HG03432 (cell line): ENCODE data around the gene TSPAN4.

Experiments
- ATAC-seq: cut with Tn5 transposase; IDR thresholded peaks from one replicate; pipeline ENCODE4 v1.9.1; 2021; ENCODE audit warnings: mild to moderate bottlenecking, moderate library complexity; ENCODE audit not compliant: unreplicated experiment

TSPAN4 gene

GRCh38 chr11:848380-848931 is 5.8 kb downstream of the TSPAN4 start:
- no peak for ATAC-seq

GRCh38 chr11:849104-849824 is 6.6 kb downstream of the TSPAN4 start:
- no peak for ATAC-seq

- ATAC-seq, result no peak
These were observed 7.5 kb downstream of the TSPAN4 start for GRCh38 chr11:849951-850774.

- no peak for ATAC-seq
These were observed 8.4 kb downstream of the TSPAN4 start for GRCh38 chr11:850775-851763.

DNA sequence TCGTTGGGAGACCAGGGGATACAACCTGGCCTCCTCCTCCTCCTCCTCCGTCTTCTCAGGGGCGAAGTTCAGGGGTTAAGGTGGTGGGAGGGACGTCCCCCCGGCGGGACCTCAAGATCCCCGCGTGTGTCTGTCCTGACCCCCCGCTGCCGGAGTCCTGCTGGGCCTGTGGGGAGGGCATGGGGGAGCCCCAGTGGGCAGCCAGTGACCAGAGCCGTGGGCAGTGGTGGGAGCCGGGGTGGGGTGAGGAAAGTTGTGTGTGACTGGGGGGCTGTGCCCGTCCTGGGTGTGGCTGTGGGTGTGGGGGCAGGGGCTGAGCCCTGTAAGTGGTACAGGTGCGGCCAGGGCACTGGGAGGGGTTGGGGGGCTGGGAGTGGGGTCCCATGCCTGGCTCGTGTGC is 10.1 kb downstream of the TSPAN4 start:
- ATAC-seq, result no peak

GRCh38 chr11:853682-854448 is 11.2 kb downstream of the TSPAN4 start:
- ATAC-seq, result no peak

DNA sequence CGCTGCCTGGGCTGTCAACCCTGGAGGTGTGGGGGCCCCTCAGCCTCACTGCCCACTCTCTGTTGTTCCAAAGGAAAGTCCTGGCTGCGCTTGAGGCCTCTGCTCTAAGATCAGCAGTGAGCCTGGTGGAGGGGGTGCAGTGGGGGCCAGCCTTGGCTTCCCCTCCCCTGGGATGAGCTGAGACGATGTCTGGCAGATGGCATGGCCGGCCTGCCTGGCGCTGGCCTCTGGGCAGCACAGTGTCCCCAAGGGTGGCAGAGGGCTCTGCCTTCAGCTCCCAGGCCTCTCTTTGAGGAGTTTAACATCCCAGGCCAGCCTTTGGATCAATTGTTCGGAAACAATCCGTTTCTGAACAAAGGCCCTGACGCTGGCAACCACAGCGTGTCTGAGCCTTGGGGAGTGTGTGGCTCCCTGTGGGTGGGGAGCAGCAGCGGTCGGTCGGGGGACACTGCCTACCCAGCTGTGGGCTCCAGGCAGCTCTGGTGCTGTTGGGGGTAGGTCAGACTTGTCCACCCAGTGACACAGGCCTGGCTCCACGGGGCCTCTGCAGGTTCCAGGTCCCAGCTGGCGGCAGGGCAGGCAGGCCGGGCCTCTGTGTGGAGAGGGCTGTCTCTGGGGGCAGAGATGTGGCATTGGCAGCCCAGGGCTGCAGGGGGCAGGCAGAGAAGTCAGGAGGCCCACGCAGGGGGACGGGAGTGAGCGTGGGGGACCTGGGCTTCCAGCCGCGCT is 12.1 kb downstream of the TSPAN4 start:
- ATAC-seq, result no peak

GRCh38 chr11:855330-855674 is 12.7 kb downstream of the TSPAN4 start:
- no peak for ATAC-seq

DNA sequence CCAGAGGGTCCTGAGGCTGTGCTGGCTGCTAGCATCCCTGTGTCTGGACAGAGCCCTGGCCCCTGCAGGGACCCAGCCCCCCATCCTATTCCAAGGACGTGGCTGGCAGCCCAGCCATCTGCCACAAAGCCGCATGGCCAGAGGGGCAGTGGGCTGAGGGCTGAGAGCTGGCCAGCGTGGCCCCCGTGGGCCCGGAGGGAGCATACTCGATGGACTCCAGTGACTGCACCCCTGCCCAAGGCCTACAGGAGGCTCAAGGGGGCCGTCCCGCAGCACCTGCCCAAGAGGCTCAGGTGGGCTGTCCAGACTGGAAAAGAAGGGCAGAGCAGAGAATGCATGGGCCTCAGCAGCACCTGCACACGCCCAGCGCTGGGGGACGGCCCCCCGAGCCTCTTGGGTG is 13.1 kb downstream of the TSPAN4 start:
- no peak for ATAC-seq

DNA sequence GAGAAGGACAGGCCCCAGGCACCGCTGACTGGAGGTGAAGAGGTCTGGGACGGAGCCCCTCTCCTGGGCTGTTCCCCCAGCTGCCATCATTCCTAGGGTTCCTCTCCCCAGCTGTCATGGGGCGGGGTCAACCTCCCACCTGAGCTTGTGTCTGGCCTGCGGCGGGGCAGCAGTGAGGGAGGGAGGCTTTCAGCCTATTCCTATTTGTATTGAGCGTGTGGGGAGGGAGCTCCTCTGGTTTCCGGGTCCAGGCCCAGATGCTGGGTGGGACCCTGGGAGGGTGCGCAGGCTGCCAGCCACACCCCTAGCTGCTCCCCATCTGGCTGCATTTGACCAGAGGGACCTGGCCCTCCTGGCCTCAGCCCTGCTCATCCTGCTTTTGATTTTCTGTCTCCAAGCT is 13.7 kb downstream of the TSPAN4 start:
- ATAC-seq, result no peak

DNA sequence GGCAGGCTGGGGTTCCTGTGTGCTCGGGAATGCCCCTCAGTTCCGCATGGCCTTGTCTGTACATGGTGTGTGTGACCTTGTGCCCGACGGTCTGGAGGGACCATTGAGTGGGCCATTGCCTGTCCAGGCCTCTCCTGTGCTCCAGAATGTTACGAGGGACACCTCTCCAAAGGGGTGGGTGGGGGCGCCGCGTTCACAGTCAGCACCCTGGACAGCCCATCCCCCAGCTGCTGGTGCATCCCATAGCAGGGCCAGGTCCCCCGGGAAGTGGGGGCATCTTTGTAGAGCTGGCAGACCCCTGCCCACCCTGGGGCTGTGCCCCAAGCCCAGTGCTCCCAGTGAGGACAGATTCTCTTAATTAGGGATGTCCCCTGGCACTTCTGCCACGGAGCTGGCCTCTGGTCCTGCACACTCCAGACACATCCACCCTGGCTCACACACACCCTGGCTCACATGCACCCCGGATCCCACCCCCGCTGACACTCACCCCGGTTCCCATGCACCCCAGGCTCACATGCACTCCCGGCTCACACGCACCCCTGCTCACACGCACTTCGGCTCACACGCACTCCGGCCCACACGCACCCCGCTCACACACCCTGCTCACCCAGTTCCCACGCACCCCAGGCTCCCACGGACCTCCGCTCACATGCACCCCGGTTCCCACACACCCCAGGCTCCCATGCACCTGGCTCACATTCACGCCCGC is 15.6 kb downstream of the TSPAN4 start:
- ATAC-seq, result no peak

DNA sequence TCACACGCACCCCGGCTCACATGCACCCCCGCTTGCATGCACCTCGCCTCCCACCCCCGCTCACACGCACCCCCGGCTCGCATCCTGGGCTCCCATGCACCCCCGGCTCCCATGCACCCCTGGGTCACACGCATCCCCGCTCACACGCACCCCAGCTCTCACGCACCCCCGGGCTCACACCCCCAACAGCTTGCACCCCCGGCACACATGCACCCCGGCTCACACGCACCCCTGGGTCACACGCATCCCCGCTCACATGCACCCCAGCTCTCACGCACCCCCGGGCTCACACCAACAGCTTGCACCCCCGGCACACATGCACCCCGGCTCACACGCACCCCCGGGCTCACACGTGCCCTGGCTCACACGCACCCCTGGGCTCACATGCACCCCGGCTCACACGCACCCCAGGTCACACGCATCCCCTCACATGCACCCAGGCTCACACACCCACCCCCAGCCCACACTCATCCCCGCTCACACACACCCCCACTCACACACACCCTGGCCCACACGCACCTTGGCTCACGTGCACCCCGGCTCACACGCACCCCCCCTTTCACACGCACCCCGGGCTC is 16.2 kb downstream of the TSPAN4 start:
- no peak for ATAC-seq

DNA sequence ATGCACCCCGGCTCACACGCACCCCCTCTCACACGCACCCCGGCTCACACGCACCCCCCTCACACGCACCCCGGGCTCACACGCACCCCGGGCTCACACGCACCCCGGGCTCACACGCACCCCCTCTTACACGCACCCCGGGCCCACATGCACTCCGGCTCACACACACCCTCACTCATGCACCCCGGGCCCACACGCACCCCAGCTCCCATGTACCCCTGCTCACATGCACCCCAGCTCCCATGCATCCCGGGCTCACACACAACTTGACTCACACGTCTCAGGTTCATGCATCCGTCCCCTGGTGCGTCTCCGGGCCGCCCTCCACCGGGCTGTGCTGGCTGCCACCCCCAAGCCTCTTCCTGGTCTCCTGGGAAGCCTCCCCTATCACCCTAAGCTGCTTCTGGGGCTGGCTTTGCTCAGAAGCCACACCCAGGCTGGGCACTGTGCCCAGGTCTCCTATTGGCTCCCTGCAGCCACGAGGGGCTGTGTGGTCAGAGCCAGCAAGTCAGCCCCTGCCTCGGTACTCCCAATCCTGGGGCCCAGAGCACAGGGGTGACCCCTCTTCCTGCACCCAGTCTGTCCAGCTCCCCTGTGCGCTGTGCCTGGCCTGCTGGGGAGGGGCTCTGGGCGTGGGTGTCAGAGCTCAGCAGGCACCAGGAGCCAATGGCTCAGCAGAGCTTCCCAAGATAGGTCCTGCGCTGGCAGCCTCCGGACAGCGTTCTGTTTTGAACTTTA is 16.9 kb downstream of the TSPAN4 start:
- ATAC-seq, result no peak

GRCh38 chr11:860234-861104 is 17.8 kb downstream of the TSPAN4 start:
- ATAC-seq, result no peak

DNA sequence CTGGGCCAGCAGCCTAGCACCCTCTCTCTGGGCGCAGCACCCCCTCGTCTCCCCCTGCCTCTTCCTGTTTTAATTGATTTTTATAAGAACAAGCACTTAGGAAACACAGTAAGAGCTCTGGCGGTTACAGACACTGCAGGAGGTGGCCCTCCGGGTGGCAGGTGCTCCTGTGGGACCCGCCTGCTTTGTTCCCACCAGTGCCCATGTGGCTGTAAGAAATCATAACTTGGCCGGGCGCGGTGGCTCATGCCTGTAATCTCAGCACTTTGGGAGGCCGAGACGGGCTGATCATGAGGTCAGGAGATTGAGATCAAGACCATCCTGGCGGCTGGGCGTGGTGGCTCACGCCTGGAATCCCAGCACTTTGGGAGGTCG is 18.4 kb downstream of the TSPAN4 start:
- no peak for ATAC-seq

DNA sequence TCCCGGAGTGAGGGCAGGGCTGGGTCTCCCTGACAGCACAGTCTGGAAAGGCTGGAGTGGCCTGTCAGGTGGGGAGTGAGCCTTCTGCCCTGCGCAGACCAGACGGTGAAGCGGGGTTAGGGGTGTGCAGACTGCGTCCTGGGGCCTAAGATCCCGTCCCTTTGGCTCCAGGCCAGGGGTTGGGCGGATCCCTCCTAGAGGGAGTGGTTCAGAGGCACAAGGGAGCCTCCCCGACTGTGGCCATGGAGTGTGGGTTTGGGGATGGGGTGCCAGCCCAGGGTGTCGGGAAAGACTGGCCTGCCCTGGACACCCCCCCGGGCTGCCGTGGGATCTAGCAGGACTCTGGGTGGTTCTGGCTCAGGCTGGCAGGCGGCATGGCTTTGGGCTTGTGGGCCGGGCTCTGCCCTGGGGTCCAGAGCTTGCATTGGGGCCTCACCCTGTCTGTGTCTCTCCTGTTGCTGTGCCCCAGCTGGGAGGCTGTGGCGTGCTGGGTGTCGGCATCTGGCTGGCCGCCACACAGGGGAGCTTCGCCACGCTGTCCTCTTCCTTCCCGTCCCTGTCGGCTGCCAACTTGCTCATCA is 19.5 kb downstream of the TSPAN4 start:
- ATAC-seq, result no peak

GRCh38 chr11:862696-863022 is 20.0 kb downstream of the TSPAN4 start:
- ATAC-seq, result no peak
